Fibroblast of lung (primary cell): Measurements from ENCODE around the gene WDR37. TPM values are rescaled to one million over a fixed set of nuclear protein-coding genes. Genes with fewer than 3 reads are reported as not detected.

Experiments used
- DNase-seq, 2 donors: peaks; one replicate each; pipeline versions ENCODE4 v3.0.0 to v3.0.0-alpha.2; 2010; ENCODE audit warnings: low read depth in 2 of 2
- H2AFZ ChIP-seq: 2 replicates; pipeline ENCODE4 v1.5.1; 2012; ENCODE audit warnings: low read length, control low read depth, inconsistent platforms
- H3K27ac ChIP-seq: 2 replicates; pipeline ENCODE4 v1.5.1; 2011; ENCODE audit warnings: low read length, control low read depth; ENCODE audit not compliant: insufficient read depth
- H3K27me3 ChIP-seq: 2 replicates; pipeline ENCODE4 v1.5.1; 2011; ENCODE audit warnings: mild to moderate bottlenecking, low read length; ENCODE audit not compliant: control insufficient read depth, insufficient read depth
- H3K36me3 ChIP-seq: 2 replicates; pipeline ENCODE4 v1.5.1; 2011; ENCODE audit warnings: low read length; ENCODE audit not compliant: control insufficient read depth, insufficient read depth
- H3K4me1 ChIP-seq: 2 replicates; pipeline ENCODE4 v1.5.1; 2011; ENCODE audit warnings: low read length; ENCODE audit not compliant: control insufficient read depth, insufficient read depth; ENCODE audit errors: extremely low read depth
- H3K4me2 ChIP-seq: 2 replicates; pipeline ENCODE4 v1.5.1; 2011; ENCODE audit warnings: low read length, control low read depth; ENCODE audit not compliant: insufficient read depth; ENCODE audit errors: extremely low read depth
- H3K4me3 ChIP-seq, 4 experiments: fragments of 200-600 bp in 1 of 4; sonication (generic) in 1 of 4; replicated peaks in 1 of 4; 2 replicates each; pipeline ENCODE4 v1.5.1; 2011 to 2016; ENCODE audit warnings: low read length in 4 of 4, low read depth in 3 of 4, mild to moderate bottlenecking in 3 of 4, control low read depth in 2 of 4, inconsistent platforms in 1 of 4, mixed read lengths in 1 of 4; ENCODE audit not compliant: insufficient read depth in 1 of 4; ENCODE audit errors: control extremely low read depth in 1 of 4
- H3K79me2 ChIP-seq: 2 replicates; pipeline ENCODE4 v1.5.1; 2012; ENCODE audit warnings: mild to moderate bottlenecking, low read length, inconsistent platforms; ENCODE audit not compliant: control insufficient read depth, insufficient read depth
- H3K9ac ChIP-seq: 2 replicates; pipeline ENCODE4 v1.5.1; 2011; ENCODE audit warnings: mild to moderate bottlenecking, low read length, control low read depth; ENCODE audit not compliant: insufficient read depth
- H3K9me3 ChIP-seq: 2 replicates; pipeline ENCODE4 v1.5.1; 2012; ENCODE audit warnings: low read depth, low read length; ENCODE audit not compliant: control insufficient read depth, insufficient read depth
- H4K20me1 ChIP-seq: 2 replicates; pipeline ENCODE4 v1.5.1; 2011; ENCODE audit warnings: low read length; ENCODE audit not compliant: control insufficient read depth, insufficient read depth; ENCODE audit errors: extremely low read depth
- EZH2 ChIP-seq: IDR thresholded peaks from 2 replicates; pipeline ENCODE4 v1.5.1; 2012; ENCODE audit warnings: low read length, control low read depth, mild to moderate bottlenecking; ENCODE audit errors: missing control alignments
- polyA plus RNA-seq, 2 donors: library from polyadenylated mRNA; depleted of rRNA in 1 of 2; stranded (reverse) in 1 of 2; unstranded in 1 of 2; fragments of >200 nt; gene quantifications; 2 replicates each; pipeline ENCODE4 v1.2.1, GENCODE V29; 2011 to 2012; ENCODE audit warnings: missing spikeins in 1 of 2
- total RNA-seq: library from RNA; depleted of rRNA; stranded (reverse); fragments of >200 nt; gene quantifications from 2 replicates; pipeline ENCODE4 v1.2.1, GENCODE V29; 2014
- TF ChIP-seq, protein P1 (sequence below), 2 donors: IDR thresholded peaks in 1 of 2; conservative IDR thresholded peaks in 1 of 2; 1 replicate in 1 of 2; 2 replicates in 1 of 2; pipeline ENCODE4 v1.5.1; 2011 to 2012; ENCODE audit warnings: low read length in 2 of 2, control low read depth in 1 of 2, inconsistent platforms in 1 of 2, low read depth in 1 of 2, mild to moderate bottlenecking in 1 of 2

The WDR37 gene
- total and polyA plus RNA-seq, 2 donors (not counting 1 experiment from before 2014, with no cell fraction given) = 13.0 to 15.8 TPM

GRCh38 chr10:1104971-1105370 lies 48.8 kb downstream of the WDR37 start:
- no peak overlapping the region for H3K4me3 ChIP-seq
- no peak overlapping the region for H3K27ac ChIP-seq
- H3K4me2 ChIP-seq = no peak overlapping the region
- H3K4me1 ChIP-seq = no peaks in the 10 kb centered on the region
- H3K36me3 ChIP-seq = peaks cover 25% of the 10 kb centered on the region
- TF ChIP-seq EZH2 = no peak
- TF ChIP-seq, protein P1, sequence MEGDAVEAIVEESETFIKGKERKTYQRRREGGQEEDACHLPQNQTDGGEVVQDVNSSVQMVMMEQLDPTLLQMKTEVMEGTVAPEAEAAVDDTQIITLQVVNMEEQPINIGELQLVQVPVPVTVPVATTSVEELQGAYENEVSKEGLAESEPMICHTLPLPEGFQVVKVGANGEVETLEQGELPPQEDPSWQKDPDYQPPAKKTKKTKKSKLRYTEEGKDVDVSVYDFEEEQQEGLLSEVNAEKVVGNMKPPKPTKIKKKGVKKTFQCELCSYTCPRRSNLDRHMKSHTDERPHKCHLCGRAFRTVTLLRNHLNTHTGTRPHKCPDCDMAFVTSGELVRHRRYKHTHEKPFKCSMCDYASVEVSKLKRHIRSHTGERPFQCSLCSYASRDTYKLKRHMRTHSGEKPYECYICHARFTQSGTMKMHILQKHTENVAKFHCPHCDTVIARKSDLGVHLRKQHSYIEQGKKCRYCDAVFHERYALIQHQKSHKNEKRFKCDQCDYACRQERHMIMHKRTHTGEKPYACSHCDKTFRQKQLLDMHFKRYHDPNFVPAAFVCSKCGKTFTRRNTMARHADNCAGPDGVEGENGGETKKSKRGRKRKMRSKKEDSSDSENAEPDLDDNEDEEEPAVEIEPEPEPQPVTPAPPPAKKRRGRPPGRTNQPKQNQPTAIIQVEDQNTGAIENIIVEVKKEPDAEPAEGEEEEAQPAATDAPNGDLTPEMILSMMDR (conservative IDR thresholded peaks at IDR 0.05 in 1 of 2, IDR thresholded peaks at IDR 0.05 in 1 of 2; ENCODE audit: low read depth in 1 of 2, low read length in 2 of 2) = no peak
- H3K27me3 ChIP-seq = no peaks in the 10 kb centered on the region
- H3K9me3 ChIP-seq = no peaks in the 10 kb centered on the region
- DNase-seq = no peak
- H2AFZ ChIP-seq = no peak overlapping the region
- H3K79me2 ChIP-seq = peaks cover 3% of the 10 kb centered on the region
- H4K20me1 ChIP-seq = no peaks in the 10 kb centered on the region
- H3K9ac ChIP-seq = no peak overlapping the region

GRCh38 chr10:1107004-1107403 lies 50.8 kb downstream of the WDR37 start:
- Histone ChIP-seq H2AFZ (no peak overlapping the region), H3K4me2 (no peak overlapping the region), H3K36me3 (peaks cover 27% of the 10 kb centered on the region), H3K27ac (no peak overlapping the region), H3K9me3 (no peaks in the 10 kb centered on the region), H3K4me1 (peaks cover 2% of the 10 kb centered on the region), H3K4me3 (no peak overlapping the region), H3K9ac (no peak overlapping the region), H3K79me2 (peaks cover 1% of the 10 kb centered on the region), H3K27me3 (no peaks in the 10 kb centered on the region), H4K20me1 (no peaks in the 10 kb centered on the region)
- no peak for DNase-seq
- no peak for TF ChIP-seq EZH2
- TF ChIP-seq, protein P1 (conservative IDR thresholded peaks at IDR 0.05 in 1 of 2, IDR thresholded peaks at IDR 0.05 in 1 of 2; ENCODE audit: low read depth in 1 of 2, low read length in 2 of 2) = no peak

- no peak overlapping the region for H2AFZ ChIP-seq
- no peaks in the 10 kb centered on the region for H3K79me2 ChIP-seq
- H3K4me1 ChIP-seq = peaks cover 2% of the 10 kb centered on the region
- no peak for TF ChIP-seq EZH2
- TF ChIP-seq, protein P1 (conservative IDR thresholded peaks at IDR 0.05 in 1 of 2, IDR thresholded peaks at IDR 0.05 in 1 of 2; ENCODE audit: low read depth in 1 of 2, low read length in 2 of 2) = no peak
- no peak overlapping the region for H3K4me3 ChIP-seq
- H4K20me1 ChIP-seq = no peaks in the 10 kb centered on the region
- DNase-seq = no peak
- no peak overlapping the region for H3K4me2 ChIP-seq
- no peaks in the 10 kb centered on the region for H3K9me3 ChIP-seq
- no peaks in the 10 kb centered on the region for H3K27me3 ChIP-seq
- peaks cover 26% of the 10 kb centered on the region for H3K36me3 ChIP-seq
- H3K27ac ChIP-seq = no peak overlapping the region
- no peak overlapping the region for H3K9ac ChIP-seq
Observed at GRCh38 chr10:1107679-1108078, 51.5 kb downstream of the WDR37 start.
